ENCODE results near the gene ZNF346. TPM values are rescaled to one million over a fixed set of nuclear protein-coding genes. Genes with fewer than 3 reads are reported as not detected.
"Not testable (repeated sequence)": the region's sequence is repeated elsewhere in the genome, so short reads cannot be mapped to it uniquely, and the experiment has no call there.

The ZNF346 gene, protein sequence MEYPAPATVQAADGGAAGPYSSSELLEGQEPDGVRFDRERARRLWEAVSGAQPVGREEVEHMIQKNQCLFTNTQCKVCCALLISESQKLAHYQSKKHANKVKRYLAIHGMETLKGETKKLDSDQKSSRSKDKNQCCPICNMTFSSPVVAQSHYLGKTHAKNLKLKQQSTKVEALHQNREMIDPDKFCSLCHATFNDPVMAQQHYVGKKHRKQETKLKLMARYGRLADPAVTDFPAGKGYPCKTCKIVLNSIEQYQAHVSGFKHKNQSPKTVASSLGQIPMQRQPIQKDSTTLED
- polyA plus RNA-seq (2013, experiment 1 of 2; ENCODE audit: insufficient read length), result 12.4 TPM
- 12.1 TPM for polyA plus RNA-seq (2013, experiment 2 of 2; ENCODE audit: insufficient read length)

DNA sequence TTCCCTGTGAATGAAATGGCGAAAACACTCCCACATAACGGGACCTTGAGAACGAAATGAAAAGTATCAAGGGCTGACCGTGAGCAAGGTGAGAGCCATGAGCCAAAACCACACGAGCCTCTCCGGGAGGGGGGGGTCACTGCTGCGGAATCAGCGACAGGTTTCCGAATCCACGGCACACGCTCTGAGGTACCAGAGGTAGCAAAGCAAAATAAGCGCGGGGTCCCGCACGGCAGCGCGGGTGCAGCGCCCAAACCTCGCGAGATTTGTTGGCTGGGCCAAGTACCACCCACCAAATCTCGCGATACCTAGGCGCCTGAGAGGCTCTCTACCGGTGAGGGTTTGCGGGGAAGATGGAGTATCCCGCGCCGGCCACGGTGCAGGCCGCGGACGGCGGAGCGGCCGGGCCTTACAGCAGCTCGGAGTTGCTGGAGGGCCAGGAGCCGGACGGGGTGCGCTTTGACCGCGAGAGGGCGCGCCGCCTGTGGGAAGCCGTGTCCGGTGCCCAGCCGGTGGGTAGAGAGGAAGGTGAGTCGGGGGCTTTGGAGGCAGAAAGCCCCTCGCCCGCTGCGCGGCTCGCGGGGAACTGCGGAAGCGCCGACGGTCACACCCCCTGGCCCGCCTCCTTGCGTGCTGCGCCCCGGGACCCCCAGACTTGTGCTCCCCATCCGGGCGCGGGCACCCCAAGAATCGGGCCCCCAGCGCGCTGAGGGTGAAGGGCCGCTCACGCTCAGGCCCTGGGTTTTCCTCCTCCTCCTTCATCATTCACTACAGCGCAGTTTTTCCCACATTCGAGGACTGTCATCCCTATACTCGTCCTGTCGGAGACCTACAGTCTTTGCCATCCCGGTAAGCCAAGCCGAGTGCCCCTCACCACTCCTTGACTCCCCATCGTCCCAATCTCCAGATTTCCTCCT, at the start of gene ZNF346:
ZNF346 (plus strand) TSS at position 311 of the 917 bp plus-strand sequence; CDS start at position 354, 43 bp downstream.
- peak; percentile 94 for DNase-seq

DNA sequence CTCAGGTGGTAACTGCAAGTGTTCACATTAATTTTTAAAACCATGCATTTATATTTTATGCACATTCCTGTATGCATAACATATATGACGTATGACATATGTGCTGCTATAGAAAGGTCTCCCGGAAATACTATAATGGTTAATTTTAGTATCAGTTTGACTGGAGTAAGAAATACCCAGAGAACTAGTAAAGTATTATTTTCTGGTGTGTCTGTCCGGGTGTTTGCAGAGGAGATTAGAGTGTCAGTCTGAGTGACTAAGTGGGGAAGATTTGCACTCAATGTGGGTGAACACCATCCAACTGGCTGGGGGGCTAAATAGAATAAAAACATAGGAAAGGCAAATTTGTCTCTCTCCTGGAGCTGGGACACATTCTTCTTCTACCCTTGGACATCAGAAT, 42.8 kb upstream of the ZNF346 start:
- DNase-seq, result no peak

GRCh38 chr5:176980818-176981217, 41.7 kb upstream of the ZNF346 start:
- DNase-seq, result no peak

- not testable (repeated sequence) for DNase-seq
Measured at GRCh38 chr5:176983112-176983511, 39.4 kb upstream of the ZNF346 start.

GRCh38 chr5:176983593-176983992, 38.9 kb upstream of the ZNF346 start:
- DNase-seq, result not testable (repeated sequence)

DNA sequence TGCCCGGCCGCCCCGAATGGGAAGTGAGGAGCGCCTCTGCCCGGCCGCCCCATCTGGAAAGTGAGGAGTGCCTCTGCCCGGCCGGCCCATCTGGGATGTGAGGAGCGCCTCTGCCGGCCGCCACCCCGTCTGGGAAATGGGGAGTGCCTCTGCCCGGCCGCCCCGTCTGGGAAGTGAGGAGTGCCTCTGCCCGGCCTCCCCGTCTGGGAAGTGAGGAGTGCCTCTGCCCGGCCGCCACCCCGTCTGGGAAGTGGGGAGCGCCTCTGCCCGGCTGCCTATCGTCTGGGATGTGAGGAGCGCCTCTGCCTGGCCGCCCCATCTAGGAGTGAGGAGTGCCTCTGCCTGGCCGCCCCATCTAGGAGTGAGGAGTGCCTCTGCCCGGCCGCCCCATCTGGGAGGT, 38.3 kb upstream of the ZNF346 start:
- DNase-seq, result not testable (repeated sequence)

DNA sequence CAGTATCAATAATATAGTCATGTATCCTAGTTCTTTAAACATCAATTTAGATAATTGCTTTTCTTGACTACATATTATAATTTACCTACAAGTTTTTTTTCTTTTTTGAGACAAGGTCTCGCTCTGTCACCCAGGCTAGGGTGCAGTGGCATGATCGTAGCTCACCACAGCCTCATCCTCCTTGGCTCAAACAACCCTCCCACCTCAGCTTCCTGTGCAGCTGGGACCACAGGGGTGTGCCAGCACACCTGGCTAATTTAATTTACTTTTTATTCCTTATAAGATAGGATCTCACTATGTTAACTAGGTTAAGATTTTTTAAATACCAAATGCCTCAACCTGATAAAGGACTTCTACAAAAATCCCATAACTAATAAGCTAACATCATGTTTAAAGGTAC, 37.0 kb upstream of the ZNF346 start:
- DNase-seq, result no peak

GRCh38 chr5:176986280-176986679, 36.2 kb upstream of the ZNF346 start:
- no peak for DNase-seq

GRCh38 chr5:176987583-176987982, 34.9 kb upstream of the ZNF346 start:
- no peak for DNase-seq

- DNase-seq, result not testable (repeated sequence)
Measured at GRCh38 chr5:176993081-176993480, 29.4 kb upstream of the ZNF346 start.

DNA sequence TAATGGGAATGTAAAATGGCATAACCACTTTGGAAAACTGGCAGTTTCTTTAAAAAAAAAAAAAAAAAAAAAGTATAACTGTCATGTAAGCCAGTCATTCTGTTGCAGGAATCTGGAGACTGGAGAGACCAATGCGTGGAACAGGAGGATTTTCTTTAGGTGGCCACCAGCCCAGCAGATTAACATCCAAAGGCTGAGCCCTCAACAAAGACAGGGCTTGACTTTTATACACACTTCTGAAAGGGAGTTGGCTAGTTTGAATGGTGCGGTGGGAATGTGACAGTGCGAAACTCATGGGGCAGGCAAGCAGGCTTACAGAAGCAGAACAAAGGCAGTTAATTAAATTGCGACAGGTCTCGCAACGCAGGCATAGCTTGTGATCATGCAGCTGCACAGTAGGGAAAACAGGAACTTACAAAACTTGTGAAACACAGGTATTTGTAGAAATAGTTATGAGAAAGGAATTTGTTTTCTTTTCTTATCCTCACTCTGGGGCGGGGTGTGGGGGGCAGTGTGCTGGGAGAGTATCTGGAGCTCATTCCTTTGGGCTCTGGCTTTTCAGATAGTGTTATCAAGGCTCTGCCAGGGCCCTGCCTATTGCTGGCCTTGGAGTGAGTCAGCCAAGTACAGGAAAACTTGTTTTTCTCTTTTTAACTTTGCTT, 27.9 kb upstream of the ZNF346 start:
- peak; percentile 10 for DNase-seq

DNA sequence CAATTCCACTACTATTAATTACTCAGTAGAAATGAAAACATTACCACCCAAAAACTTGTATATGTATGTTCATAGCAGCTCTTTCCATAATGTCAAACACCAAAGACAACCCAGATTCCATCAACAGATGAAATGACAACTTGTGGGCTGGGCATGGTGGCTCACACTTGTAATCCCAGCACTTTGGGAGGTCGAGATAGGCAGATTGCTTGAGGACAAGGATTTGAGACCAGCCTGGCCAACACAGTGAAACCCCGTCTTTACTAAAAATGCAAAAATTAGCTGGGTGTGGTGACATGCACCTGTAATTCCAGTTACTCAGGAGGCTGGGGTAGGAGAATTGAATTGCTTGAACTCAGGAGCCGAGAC, 27.4 kb upstream of the ZNF346 start:
- DNase-seq, result no peak

DNA sequence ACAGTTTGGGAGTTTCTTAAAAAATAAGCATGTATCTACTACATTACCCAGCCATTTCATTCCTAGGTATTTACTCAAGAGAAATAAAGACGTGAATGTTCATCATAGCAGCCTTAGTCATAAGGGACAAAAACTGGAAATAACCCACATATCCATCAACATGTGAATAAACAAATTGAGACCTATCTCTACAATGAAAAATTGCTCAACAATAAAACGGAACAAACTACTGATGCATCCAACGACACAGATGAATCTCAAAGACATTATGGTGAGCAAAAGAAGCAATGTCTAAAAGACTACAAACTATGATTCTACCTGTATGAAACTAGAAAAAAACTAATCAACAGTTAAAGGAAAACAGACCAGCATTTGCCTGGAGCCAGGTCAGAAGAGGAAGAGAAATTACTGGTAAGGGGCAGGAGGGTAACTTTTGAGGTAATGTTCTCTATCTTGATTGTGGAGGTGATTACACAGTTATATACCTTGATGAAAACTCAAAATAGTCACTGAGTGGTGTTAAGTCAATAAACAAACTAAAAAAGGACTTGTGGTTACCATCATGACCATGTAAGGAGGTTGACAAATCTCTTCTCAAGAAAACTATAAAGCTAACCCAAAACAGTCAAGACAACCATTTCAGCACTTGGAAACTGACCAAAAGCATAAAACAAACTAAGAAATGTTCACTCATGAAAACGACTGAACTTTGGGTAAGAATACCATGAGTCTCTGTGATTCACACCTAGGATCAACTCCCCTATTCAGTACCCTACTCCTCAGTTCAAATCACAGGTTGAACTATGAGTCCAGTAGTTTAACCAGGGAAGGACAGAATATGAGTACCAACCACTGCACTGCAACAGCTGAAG, 26.4 kb upstream of the ZNF346 start:
- peak; percentile 51 for DNase-seq

DNA sequence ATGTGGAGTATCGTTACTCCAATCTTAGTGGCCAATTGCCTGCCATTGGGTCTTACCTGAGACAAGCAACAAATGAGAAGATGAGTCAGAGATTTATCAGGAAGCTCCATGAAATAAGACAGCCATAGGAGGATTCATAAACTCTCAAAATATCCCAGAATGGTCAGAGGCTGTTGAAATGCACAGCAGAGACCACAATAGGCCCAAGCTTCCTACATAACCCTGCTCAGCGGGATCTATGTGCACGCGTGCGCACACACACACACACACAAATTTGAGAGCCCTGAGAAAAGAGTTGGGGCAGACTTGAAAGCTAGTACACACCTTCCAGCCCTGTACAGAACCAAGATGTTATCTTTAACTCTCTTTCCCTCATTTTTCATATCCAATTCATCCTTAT, 25.7 kb upstream of the ZNF346 start:
- no peak for DNase-seq

- DNase-seq, result no peak
Measured at GRCh38 chr5:176998828-176999227, 23.7 kb upstream of the ZNF346 start.

DNA sequence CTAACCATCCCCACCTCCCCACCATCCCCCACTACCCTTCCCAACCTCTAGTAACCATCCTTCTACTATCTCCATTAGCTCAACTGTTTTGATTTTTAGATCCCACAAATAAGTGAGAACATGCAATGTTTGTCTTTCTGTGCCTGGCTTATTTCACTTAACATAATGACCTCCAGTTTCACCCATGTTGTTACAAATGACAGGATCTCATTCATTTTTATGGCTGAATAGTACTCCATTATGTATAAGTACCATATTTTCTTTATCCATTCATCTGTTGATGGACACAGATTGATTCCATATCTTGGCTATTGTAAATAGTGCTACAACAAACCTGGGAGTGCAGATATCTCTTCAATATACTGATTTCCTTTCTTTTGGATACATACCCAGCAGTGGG, 23.0 kb upstream of the ZNF346 start:
- DNase-seq, result not testable (repeated sequence)

DNA sequence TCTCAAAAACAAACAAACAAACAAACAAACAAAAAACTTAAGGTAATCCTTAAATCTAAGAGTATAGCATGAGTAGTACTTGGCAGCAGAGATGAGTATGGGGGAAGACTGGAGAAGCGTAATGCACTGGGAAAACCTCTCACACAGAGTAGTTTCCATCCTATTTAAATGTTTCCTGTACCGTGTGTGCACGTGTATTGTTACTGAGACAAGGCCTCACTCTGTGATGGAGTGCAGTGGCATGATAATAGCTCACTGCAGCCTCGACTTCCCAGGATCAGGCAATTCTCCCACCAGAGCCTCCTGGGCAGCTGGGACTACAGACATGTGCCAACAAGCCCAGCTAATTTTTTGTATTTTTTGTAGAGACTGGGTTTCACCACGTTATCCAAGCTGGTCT, 18.8 kb upstream of the ZNF346 start:
- DNase-seq, result no peak

- DNase-seq, result no peak
Measured at GRCh38 chr5:177004961-177005360, 17.5 kb upstream of the ZNF346 start.

GRCh38 chr5:177005619-177006264, 16.8 kb upstream of the ZNF346 start:
- DNase-seq, result peak; percentile 67

GRCh38 chr5:177006265-177006972, 16.1 kb upstream of the ZNF346 start, which contains the start of gene UIMC1:
Gene UIMC1 (minus strand): TSS chr5:177006779. CDS start chr5:176982615, 24,164 bp downstream.
- DNase-seq, result peak; percentile 92

GRCh38 chr5:177008716-177009115, 13.8 kb upstream of the ZNF346 start:
- no peak for DNase-seq
